Measurements from ENCODE around the gene CWF19L1. TPM values are rescaled to one million over a fixed set of nuclear protein-coding genes. Genes with fewer than 3 reads are reported as not detected.

The CWF19L1 gene
- polyA plus RNA-seq, 1 donor from 2014 or later = 36.9 TPM

DNA sequence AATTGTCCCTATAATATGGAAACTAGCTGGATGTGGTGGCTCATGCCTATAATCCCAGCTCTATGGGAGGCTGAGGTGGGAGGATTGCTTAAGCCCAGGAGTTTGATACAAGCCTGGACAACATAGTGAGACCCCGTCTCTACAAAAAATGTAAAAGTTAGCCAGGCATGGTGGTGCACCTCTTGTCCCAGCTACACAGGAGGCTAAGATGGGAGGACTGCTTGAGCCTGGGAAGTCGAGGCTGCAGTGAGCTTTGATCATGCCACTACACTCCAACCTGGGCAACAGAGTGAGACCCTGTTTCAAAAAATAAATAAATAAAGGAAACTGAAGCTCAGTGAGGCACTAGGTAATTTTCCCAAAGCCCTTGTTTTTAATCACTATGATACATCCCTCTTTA lies 65.9 kb downstream of the CWF19L1 start:
- no peak overlapping the region for H3K9ac ChIP-seq (ENCODE audit: low read length)
- no peaks in the 10 kb centered on the region for H3K79me2 ChIP-seq (replicated peaks; ENCODE audit: insufficient read depth, low read length)
- no peaks in the 10 kb centered on the region for H3K27me3 ChIP-seq (ENCODE audit: insufficient read depth, low read depth, low read length)
- no peak overlapping the region for H3K27ac ChIP-seq (ENCODE audit: low read length)
- H4K20me1 ChIP-seq (ENCODE audit: insufficient read depth) = no peaks in the 10 kb centered on the region
- H3K9me2 ChIP-seq (ENCODE audit: insufficient read depth, low read length) = no peaks in the 10 kb centered on the region
- H3K36me3 ChIP-seq (ENCODE audit: insufficient read depth, low read length) = peaks cover 6% of the 10 kb centered on the region
- H3K4me3 ChIP-seq (ENCODE audit: low read length) = no peak overlapping the region
- TF ChIP-seq EP300 (conservative IDR thresholded peaks at IDR 0.05; ENCODE audit: poor library complexity, severe bottlenecking) = no peak
- no peak for TF ChIP-seq REST (IDR thresholded peaks at IDR 0.05; ENCODE audit: borderline replicate concordance)
- no peak for TF ChIP-seq MXI1 (conservative IDR thresholded peaks at IDR 0.05; ENCODE audit: poor library complexity, severe bottlenecking)
- TF ChIP-seq CTCF (IDR thresholded peaks at IDR 0.05; ENCODE audit: poor library complexity, severe bottlenecking) = no peak
- no peak for TF ChIP-seq TAF1 (IDR thresholded peaks at IDR 0.05; ENCODE audit: low read depth)
- TF ChIP-seq POLR2AphosphoS5 (IDR thresholded peaks at IDR 0.05) = no peak
- no peak for TF ChIP-seq SMC3 (conservative IDR thresholded peaks at IDR 0.05; ENCODE audit: poor library complexity)
- no peak for TF ChIP-seq RAD21 (conservative IDR thresholded peaks at IDR 0.05)
- no peak for TF ChIP-seq EZH2 (IDR thresholded peaks at IDR 0.05; ENCODE audit: borderline replicate concordance, insufficient read depth, low read length, poor library complexity, severe bottlenecking)
- H3K4me2 ChIP-seq (ENCODE audit: low read length) = no peak overlapping the region
- no peaks in the 10 kb centered on the region for H3K9me3 ChIP-seq (ENCODE audit: low read length)
- no peak overlapping the region for H2AFZ ChIP-seq (ENCODE audit: low read depth, low read length)
- H3F3A ChIP-seq (ENCODE audit: insufficient read depth, low read length, poor library complexity, severe bottlenecking) = no peaks in the 10 kb centered on the region

DNA sequence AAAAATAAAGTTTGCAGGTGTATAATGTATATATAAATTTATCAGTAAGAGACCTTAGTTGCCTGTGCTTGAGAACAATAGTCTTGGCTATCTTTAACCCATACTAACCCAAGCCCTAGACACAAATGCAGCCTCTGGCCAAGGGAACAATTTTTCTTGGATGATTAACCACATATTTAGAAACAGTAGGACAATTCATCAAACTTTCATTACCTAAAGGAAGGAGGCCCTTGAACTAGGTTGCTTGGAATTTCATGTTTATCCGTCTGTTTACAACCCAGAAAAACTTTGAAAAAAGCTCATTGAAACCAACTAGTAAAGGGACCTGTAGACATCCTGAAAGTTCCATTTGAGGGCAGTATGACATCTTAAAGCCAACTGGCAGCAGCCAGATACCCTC lies 72.7 kb downstream of the CWF19L1 start:
- Histone ChIP-seq H3F3A (ENCODE audit: insufficient read depth, low read length, poor library complexity, severe bottlenecking) (no peaks in the 10 kb centered on the region), H3K27me3 (ENCODE audit: insufficient read depth, low read depth, low read length) (no peaks in the 10 kb centered on the region), H3K27ac (ENCODE audit: low read length) (no peak overlapping the region), H3K9me3 (ENCODE audit: low read length) (no peaks in the 10 kb centered on the region), H3K4me3 (ENCODE audit: low read length) (no peak overlapping the region), H3K79me2 (replicated peaks; ENCODE audit: insufficient read depth, low read length) (no peaks in the 10 kb centered on the region), H4K20me1 (ENCODE audit: insufficient read depth) (no peaks in the 10 kb centered on the region), H3K9ac (ENCODE audit: low read length) (no peak overlapping the region), H3K9me2 (ENCODE audit: insufficient read depth, low read length) (no peaks in the 10 kb centered on the region), H3K4me2 (ENCODE audit: low read length) (no peak overlapping the region), H2AFZ (ENCODE audit: low read depth, low read length) (no peak overlapping the region), H3K36me3 (ENCODE audit: insufficient read depth, low read length) (peaks cover 4% of the 10 kb centered on the region)
- TF ChIP-seq SMC3 (conservative IDR thresholded peaks at IDR 0.05; ENCODE audit: poor library complexity) (no peak), CTCF (IDR thresholded peaks at IDR 0.05; ENCODE audit: poor library complexity, severe bottlenecking) (no peak), EP300 (conservative IDR thresholded peaks at IDR 0.05; ENCODE audit: poor library complexity, severe bottlenecking) (no peak), TAF1 (IDR thresholded peaks at IDR 0.05; ENCODE audit: low read depth) (no peak), RAD21 (conservative IDR thresholded peaks at IDR 0.05) (no peak), POLR2AphosphoS5 (IDR thresholded peaks at IDR 0.05) (no peak), REST (IDR thresholded peaks at IDR 0.05; ENCODE audit: borderline replicate concordance) (no peak), MXI1 (conservative IDR thresholded peaks at IDR 0.05; ENCODE audit: poor library complexity, severe bottlenecking) (no peak)
